Spleen (tissue), 11 donors: ENCODE data around the gene PRRT4. TPM values are rescaled to one million over a fixed set of nuclear protein-coding genes. Genes with fewer than 3 reads are reported as not detected.

Source experiments
- DNase-seq: peaks from one replicate; pipeline ENCODE4 v3.0.0-alpha.2; 2020
- H3K27ac ChIP-seq, 8 donors: fragments of 200-600 bp; sonication (generic) in 7 of 8; 1 replicate in 4 of 8; 2 replicates in 4 of 8; pipeline versions ENCODE4 v1.5.0 to v1.8.0; 2016 to 2021; ENCODE audit warnings: inconsistent platforms in 4 of 8, mild to moderate bottlenecking in 4 of 8, moderate library complexity in 1 of 8
- H3K27me3 ChIP-seq, 7 donors: fragments of 200-600 bp; sonication (generic) in 6 of 7; replicated peaks in 1 of 7; 1 replicate in 4 of 7; 2 replicates in 3 of 7; pipeline versions ENCODE4 v1.5.0 to v1.8.0; 2016 to 2021; ENCODE audit warnings: inconsistent platforms in 3 of 7, mild to moderate bottlenecking in 1 of 7
- H3K36me3 ChIP-seq, 6 donors: fragments of 200-600 bp; sonication (generic) in 5 of 6; 1 replicate in 4 of 6; 2 replicates in 2 of 6; pipeline versions ENCODE4 v1.5.0 to v1.8.0; 2016 to 2021; ENCODE audit warnings: inconsistent platforms in 2 of 6
- H3K4me1 ChIP-seq, 6 donors: fragments of 200-600 bp; sonication (generic) in 5 of 6; 1 replicate in 3 of 6; 2 replicates in 3 of 6; pipeline versions ENCODE4 v1.5.0 to v1.8.0; 2016 to 2021; ENCODE audit warnings: inconsistent platforms in 3 of 6
- H3K4me3 ChIP-seq, 8 donors: fragments of 200-600 bp; sonication (generic) in 7 of 8; 1 replicate in 4 of 8; 2 replicates in 4 of 8; pipeline versions ENCODE4 v1.5.0 to v1.8.0; 2016 to 2021; ENCODE audit warnings: inconsistent platforms in 4 of 8, mild to moderate bottlenecking in 4 of 8, moderate library complexity in 2 of 8
- H3K9me3 ChIP-seq, 8 donors: fragments of 200-600 bp; sonication (generic) in 7 of 8; 1 replicate in 4 of 8; 2 replicates in 4 of 8; pipeline versions ENCODE4 v1.5.0 to v1.8.0; 2016 to 2021; ENCODE audit warnings: inconsistent platforms in 4 of 8
- CTCF ChIP-seq, 11 experiments: fragments of 200-600 bp in 7 of 11; fragments of 450-650 bp in 4 of 11; sonication (generic) in 4 of 11; IDR thresholded peaks in 8 of 11; conservative IDR thresholded peaks in 3 of 11; 1 replicate in 7 of 11; 2 replicates in 4 of 11; pipeline versions ENCODE4 v1.4.0 to v1.8.0; 2016 to 2021; ENCODE audit warnings: antibody characterized with exemption in 11 of 11, inconsistent platforms in 4 of 11, mild to moderate bottlenecking in 1 of 11
- POLR2A ChIP-seq, 3 donors: fragments of 450-650 bp; IDR thresholded peaks; one replicate each; pipeline ENCODE4 v1.5.1; 2017; ENCODE audit warnings: antibody characterized with exemption in 3 of 3, mild to moderate bottlenecking in 1 of 3
- POLR2AphosphoS5 ChIP-seq, 3 donors: sonication (generic); formaldehyde crosslinking; IDR thresholded peaks; one replicate each; pipeline ENCODE4 v1.5.1; 2017; ENCODE audit warnings: antibody characterized with exemption in 3 of 3
- WGBS, 5 donors: extraction: QIAGEN DNeasy Blood & Tissue Kit in 3 of 5; methylation state at CpG; one replicate each; pipeline versions ENCODE4 v1.1.5 to v1.1.7; 2013 to 2018; 5-methylcytosine and 5-hydroxymethylcytosine counted together
- intact Hi-C: fragments of 100-400 bp; cut with DNase I; formaldehyde crosslinking; loops from one replicate; pipeline ENCODE4 v1.15.0; 2023; ENCODE audit warnings: low total_unique reads
- polyA plus RNA-seq, 3 donors: library from polyadenylated mRNA; stranded (reverse); fragments of 200-250 nt; gene quantifications; one replicate each; pipeline ENCODE4 v1.2.1, GENCODE V29; 2013
- total RNA-seq, 7 donors: library from RNA; depleted of rRNA in 3 of 7; stranded (reverse); fragments of >200 nt in 3 of 7; fragmentation: NEBNext Ultra II Directional in 4 of 7; extraction: Animal tissue kit (Norgen Biotek cat#: 25700) in 4 of 7; gene quantifications; one replicate each; pipeline versions ENCODE4 v1.1.0 to v1.2.1, GENCODE V29; 2016 to 2021
- donor health status: healthy with polysubstance abuse.
- donor health status: DM: no; HTN: no; CAD: no; lungs with moderate emphysema.
- donor health status: DM: no; HTN: no; CAD: no.
- donor health status: Bipolar disorder and iron deficiency.
- donor health status: healthy.
- donor health status: DM: no; HTN: no; CAD: no.
- donor health status: DM: yes; HTN: yes; CAD: no.

PRRT4 gene
- total and polyA plus RNA-seq, 10 donors = 0.14 to 5.4 (median 0.45) TPM; not detected in 1

GRCh38 chr7:128388145-128388485 is 26.6 kb upstream of the PRRT4 start:
- TF ChIP-seq POLR2AphosphoS5 (IDR thresholded peaks at IDR 0.05) = no peak
- TF ChIP-seq POLR2A (IDR thresholded peaks at IDR 0.05) = no peak
- TF ChIP-seq CTCF (IDR thresholded peaks at IDR 0.05 in 8 of 11, conservative IDR thresholded peaks at IDR 0.05 in 3 of 11) = no peak
- Histone ChIP-seq H3K27ac (no peak overlapping the region), H3K9me3 (no peaks in the 10 kb centered on the region), H3K36me3 (peaks cover 0 to 22% (median 15%) of the 10 kb centered on the region in 6 donors), H3K27me3 (peaks cover 0 to 24% (median 0%) of the 10 kb centered on the region in 7 donors), H3K4me1 (peaks cover 0 to 13% (median 8%) of the 10 kb centered on the region in 6 donors), H3K4me3 (no peak overlapping the region)
- 38 to 61% (median 47%) methylated on average over 3 of the region's 3 CpGs for WGBS, 5 donors
- intact Hi-C loops = loop anchor here (5.0 kb wide), 1 partner anchor 41 kb away; no protein-coding TSS in a partner anchor
- DNase-seq = no peak

GRCh38 chr7:128387216-128388144 is 26.0 kb upstream of the PRRT4 start:
- Histone ChIP-seq H3K4me1 (peaks cover 0 to 13% (median 8%) of the 10 kb centered on the region in 6 donors), H3K27me3 (peaks cover 0 to 24% (median 0%) of the 10 kb centered on the region in 7 donors), H3K36me3 (peaks cover 0 to 15% (median 8%) of the 10 kb centered on the region in 6 donors), H3K9me3 (no peaks in the 10 kb centered on the region), H3K4me3 (no peak overlapping the region), H3K27ac (no peak overlapping the region)
- WGBS, 5 donors = 33 to 41% (median 34%) methylated on average over 23 to 24 of the region's 24 CpGs
- DNase-seq = peak; percentile 89
- no peak for TF ChIP-seq POLR2A (IDR thresholded peaks at IDR 0.05)
- TF ChIP-seq CTCF (IDR thresholded peaks at IDR 0.05 in 8 of 11, conservative IDR thresholded peaks at IDR 0.05 in 3 of 11) = peak; percentile 51 to 93 (median 82)
- intact Hi-C loops = loop anchor here (5.0 kb wide), 1 partner anchor 40 kb away; no protein-coding TSS in a partner anchor

- Histone ChIP-seq H3K4me3 (no peak overlapping the region), H3K27ac (no peak overlapping the region), H3K27me3 (peaks cover 0 to 24% (median 0%) of the 10 kb centered on the region in 7 donors), H3K4me1 (peaks cover 0 to 18% (median 10%) of the 10 kb centered on the region in 6 donors), H3K36me3 (peaks cover 0 to 3% (median 0%) of the 10 kb centered on the region in 6 donors), H3K9me3 (no peaks in the 10 kb centered on the region)
- intact Hi-C loops = loop anchor here (5.0 kb wide), 1 partner anchor 39 kb away; no protein-coding TSS in a partner anchor
- TF ChIP-seq POLR2A (IDR thresholded peaks at IDR 0.05) = no peak
- TF ChIP-seq POLR2AphosphoS5 (IDR thresholded peaks at IDR 0.05) = no peak
- TF ChIP-seq CTCF (IDR thresholded peaks at IDR 0.05 in 8 of 11, conservative IDR thresholded peaks at IDR 0.05 in 3 of 11) = peak in 1 of 11 experiments; percentile 20
- no peak for DNase-seq
- 82 to 94% (median 84%) methylated on average over 4 of the region's 4 CpGs for WGBS, 5 donors
Observed at GRCh38 chr7:128385988-128386925, 24.8 kb upstream of the PRRT4 start.
